ENCODE measurements around the gene TRPC1. TPM values are rescaled to one million over a fixed set of nuclear protein-coding genes. Genes with fewer than 3 reads are reported as not detected.

Gene TRPC1
- total RNA-seq, 3 donors from 2014 or later (not counting 1 experiment from before 2014, with no cell fraction given) = 0.21 to 1.4 (median 0.43) TPM

GRCh38 chr3:142768338-142768737 lies 44.5 kb downstream of the TRPC1 start:
- Histone ChIP-seq H3K27me3 (ENCODE audit: control insufficient read depth, insufficient read depth, low read length) (no peaks in the 10 kb centered on the region), H3K36me3 (ENCODE audit: control insufficient read depth, insufficient read depth, low read length) (no peaks in the 10 kb centered on the region), H3K9me3 (ENCODE audit: control insufficient read depth, insufficient read depth, low read length) (peaks cover 5% of the 10 kb centered on the region), H3K4me1 (ENCODE audit: control insufficient read depth, insufficient read depth, low read length) (no peaks in the 10 kb centered on the region), H3K27ac (ENCODE audit: low read length) (no peak overlapping the region), H3K4me3 (ENCODE audit: low read length) (no peak overlapping the region)
- Mint-ChIP-seq H3K4me3 (no peak overlapping the region), H3K36me3 (peaks cover 21% of the 10 kb centered on the region), H3K9me3 (peaks cover 9 to 12% of the 10 kb centered on the region in 2 donors), H3K4me1 (no peaks in the 10 kb centered on the region), H3K27ac (no peak overlapping the region), H3K27me3 (ENCODE audit: low read depth in 2 of 2) (peaks cover 12 to 16% of the 10 kb centered on the region in 2 donors)
- TF ChIP-seq CTCF (IDR thresholded peaks at IDR 0.05) = no peak
- DNase-seq (no peak), ATAC-seq (no peak)
- intact Hi-C loops (cut with micrococcal nuclease) = no loop called here

GRCh38 chr3:142777927-142778326 lies 54.1 kb downstream of the TRPC1 start:
- H3K27ac Mint-ChIP-seq = no peak overlapping the region
- peaks cover 2% of the 10 kb centered on the region for H3K36me3 Mint-ChIP-seq

GRCh38 chr3:142778541-142778940 lies 54.7 kb downstream of the TRPC1 start:
- Histone ChIP-seq H3K27me3 (ENCODE audit: control insufficient read depth, insufficient read depth, low read length) (no peaks in the 10 kb centered on the region), H3K36me3 (ENCODE audit: control insufficient read depth, insufficient read depth, low read length) (no peaks in the 10 kb centered on the region), H3K27ac (ENCODE audit: low read length) (no peak overlapping the region), H3K9me3 (ENCODE audit: control insufficient read depth, insufficient read depth, low read length) (no peaks in the 10 kb centered on the region), H3K4me1 (ENCODE audit: control insufficient read depth, insufficient read depth, low read length) (no peaks in the 10 kb centered on the region), H3K4me3 (ENCODE audit: low read length) (no peak overlapping the region)
- ATAC-seq (no peak), DNase-seq (no peak)
- H3K9me3 Mint-ChIP-seq = no peaks in the 10 kb centered on the region
- peaks cover 9 to 31% of the 10 kb centered on the region in 2 donors for H3K27me3 Mint-ChIP-seq (ENCODE audit: low read depth in 2 of 2)
- H3K4me3 Mint-ChIP-seq = no peak overlapping the region
- TF ChIP-seq CTCF (IDR thresholded peaks at IDR 0.05) = no peak
- H3K27ac Mint-ChIP-seq = no peak overlapping the region
- 84% methylated on average over 2 of the region's 2 CpGs for WGBS (ENCODE audit: insufficient coverage)
- intact Hi-C loops (cut with micrococcal nuclease) = no loop called here
- H3K4me1 Mint-ChIP-seq = no peaks in the 10 kb centered on the region
- H3K36me3 Mint-ChIP-seq = no peaks in the 10 kb centered on the region

More at GRCh38 chr3:142777927-142778326, 54.1 kb downstream of the TRPC1 start:
- TF ChIP-seq CTCF (IDR thresholded peaks at IDR 0.05) = no peak
- H3K9me3 ChIP-seq (ENCODE audit: control insufficient read depth, insufficient read depth, low read length) = no peaks in the 10 kb centered on the region
- intact Hi-C loops (cut with micrococcal nuclease) = no loop called here
- Mint-ChIP-seq H3K27me3 (ENCODE audit: low read depth in 2 of 2) (peaks cover 9 to 28% of the 10 kb centered on the region in 2 donors), H3K4me1 (no peaks in the 10 kb centered on the region), H3K4me3 (no peak overlapping the region), H3K9me3 (no peaks in the 10 kb centered on the region)
- no peaks in the 10 kb centered on the region for H3K4me1 ChIP-seq (ENCODE audit: control insufficient read depth, insufficient read depth, low read length)
- no peak overlapping the region for H3K4me3 ChIP-seq (ENCODE audit: low read length)
- DNase-seq (no peak), ATAC-seq (no peak)
- H3K36me3 ChIP-seq (ENCODE audit: control insufficient read depth, insufficient read depth, low read length) = no peaks in the 10 kb centered on the region
- no peak overlapping the region for H3K27ac ChIP-seq (ENCODE audit: low read length)
- no peaks in the 10 kb centered on the region for H3K27me3 ChIP-seq (ENCODE audit: control insufficient read depth, insufficient read depth, low read length)

GRCh38 chr3:142779591-142779990 lies 55.8 kb downstream of the TRPC1 start:
- Mint-ChIP-seq H3K27me3 (ENCODE audit: low read depth in 2 of 2) (peaks cover 2 to 25% of the 10 kb centered on the region in 2 donors), H3K27ac (no peak overlapping the region), H3K36me3 (no peaks in the 10 kb centered on the region), H3K4me3 (no peak overlapping the region), H3K9me3 (no peaks in the 10 kb centered on the region), H3K4me1 (no peaks in the 10 kb centered on the region)
- DNase-seq (no peak), ATAC-seq (no peak)
- Histone ChIP-seq H3K4me3 (ENCODE audit: low read length) (no peak overlapping the region), H3K27ac (ENCODE audit: low read length) (no peak overlapping the region), H3K36me3 (ENCODE audit: control insufficient read depth, insufficient read depth, low read length) (no peaks in the 10 kb centered on the region), H3K27me3 (ENCODE audit: control insufficient read depth, insufficient read depth, low read length) (no peaks in the 10 kb centered on the region), H3K9me3 (ENCODE audit: control insufficient read depth, insufficient read depth, low read length) (no peaks in the 10 kb centered on the region), H3K4me1 (ENCODE audit: control insufficient read depth, insufficient read depth, low read length) (no peaks in the 10 kb centered on the region)
- intact Hi-C loops (cut with micrococcal nuclease) = no loop called here
- TF ChIP-seq CTCF (IDR thresholded peaks at IDR 0.05) = no peak
